GM12875 (cell line): ENCODE measurements around the gene CEP135.

Source experiments
- H3K4me3 ChIP-seq: one replicate; pipeline ENCODE4 v1.5.1; 2011; ENCODE audit warnings: low read depth, low read length, control low read depth
- CTCF ChIP-seq: IDR thresholded peaks from 2 replicates; pipeline ENCODE4 v1.5.1; 2011; ENCODE audit warnings: low read depth, mild to moderate bottlenecking, control low read depth, inconsistent platforms, low read length, moderate library complexity, borderline replicate concordance; ENCODE audit not compliant: insufficient read depth

CEP135 gene

GRCh38 chr4:56052966-56053365, 104.2 kb downstream of the CEP135 start:
- no peak for TF ChIP-seq CTCF
- no peak overlapping the region for H3K4me3 ChIP-seq

GRCh38 chr4:56055027-56055977, 106.6 kb downstream of the CEP135 start:
- TF ChIP-seq CTCF, result no peak
- H3K4me3 ChIP-seq, result no peak overlapping the region

- TF ChIP-seq CTCF, result no peak
- no peak overlapping the region for H3K4me3 ChIP-seq
Measured at GRCh38 chr4:56055991-56056390, 107.2 kb downstream of the CEP135 start.

- no peak for TF ChIP-seq CTCF
- H3K4me3 ChIP-seq, result no peak overlapping the region
Measured at GRCh38 chr4:56058555-56058954, 109.8 kb downstream of the CEP135 start.

- no peak overlapping the region for H3K4me3 ChIP-seq
- TF ChIP-seq CTCF, result no peak
Measured at GRCh38 chr4:56060036-56060435, 111.3 kb downstream of the CEP135 start.

GRCh38 chr4:56062106-56062505, 113.4 kb downstream of the CEP135 start:
- no peak for TF ChIP-seq CTCF
- no peak overlapping the region for H3K4me3 ChIP-seq
